ENCODE measurements around the gene CACNA1S. TPM values are rescaled to one million over a fixed set of nuclear protein-coding genes. Genes with fewer than 3 reads are reported as not detected.

Gene CACNA1S
- polyA plus RNA-seq, 1 of the 3 experiments (the other 2 are of a cell fraction) = not detected

DNA sequence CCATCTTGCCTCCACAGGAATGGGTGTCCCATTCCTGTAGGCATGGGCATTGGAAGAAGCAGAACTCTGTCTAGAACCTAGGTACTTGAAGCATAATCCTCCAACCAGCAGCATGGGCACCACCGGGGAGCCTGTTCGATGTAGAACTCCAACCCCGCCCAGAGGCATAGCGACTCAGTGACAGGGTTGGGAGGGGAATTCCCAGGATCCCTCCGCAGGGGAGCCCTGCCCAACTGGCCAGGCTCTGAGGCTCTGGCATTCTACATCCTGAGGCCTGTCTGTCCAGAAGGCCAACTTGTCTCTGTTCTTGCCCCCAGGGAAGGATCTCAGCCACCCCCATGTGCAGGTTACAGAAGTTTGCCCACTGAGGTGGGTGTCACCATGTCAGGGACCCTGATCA is 38.2 kb downstream of the CACNA1S start (continued):
- TF ChIP-seq ZBTB33 (IDR thresholded peaks at IDR 0.05; ENCODE audit: borderline replicate concordance, low read depth) (no peak), EP300 (IDR thresholded peaks at IDR 0.05; ENCODE audit: borderline replicate concordance in 1 of 2, low read depth in 1 of 2, low read length in 1 of 2) (no peak), RCOR1 (IDR thresholded peaks at IDR 0.05; ENCODE audit: low read length) (no peak), RXRA (IDR thresholded peaks at IDR 0.05; ENCODE audit: borderline replicate concordance, low read depth) (no peak), TEAD4 (IDR thresholded peaks at IDR 0.05; ENCODE audit: borderline replicate concordance, insufficient read depth) (no peak)

DNA sequence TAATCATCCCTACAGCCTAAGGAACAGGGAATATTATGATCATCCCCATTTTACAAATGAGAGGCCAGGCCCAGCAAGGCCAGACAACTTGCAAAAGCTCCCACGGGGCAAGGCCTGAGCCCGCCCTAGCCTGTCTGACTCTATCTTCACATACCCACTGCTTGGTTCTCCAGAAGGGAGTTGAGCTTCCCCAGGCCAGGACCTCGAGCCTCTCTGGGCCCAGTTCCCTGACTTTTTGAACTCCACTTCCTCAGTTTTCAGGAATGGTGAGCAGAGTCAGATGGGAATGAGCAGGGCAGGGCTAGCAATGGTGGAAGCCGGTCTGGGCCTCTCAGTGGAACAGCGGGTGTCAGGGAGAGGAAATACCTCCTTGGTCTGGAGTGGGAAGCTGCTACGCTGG is 39.3 kb downstream of the CACNA1S start:
- no peak overlapping the region for H3K4me2 ChIP-seq
- 40% methylated on average over 3 of the region's 6 CpGs for whole genome bisulfite sequencing (ENCODE audit: low lambda C conversion rate)
- H3K27ac ChIP-seq (ENCODE audit: low read depth in 2 of 2, low read length in 1 of 2) = no peak overlapping the region
- H3K79me2 ChIP-seq (ENCODE audit: insufficient read depth) = no peaks in the 10 kb centered on the region
- no peaks in the 10 kb centered on the region for H3K9me3 ChIP-seq
- no peaks in the 10 kb centered on the region for H3K4me1 ChIP-seq (ENCODE audit: control insufficient read depth in 1 of 2, insufficient read depth in 2 of 2, low read depth in 1 of 2, low read length in 1 of 2)
- peaks cover 28% of the 10 kb centered on the region for H3K27me3 ChIP-seq (ENCODE audit: insufficient read depth)
- H3K4me3 ChIP-seq (ENCODE audit: low read depth in 2 of 2, low read length in 1 of 2) = no peak overlapping the region
- H3F3A ChIP-seq (replicated peaks; ENCODE audit: insufficient read depth) = no peaks in the 10 kb centered on the region
- ChIA-PET POLR2A (no interaction called here), CTCF (no interaction called here)
- no peak for TF ChIP-seq YY1 (IDR thresholded peaks at IDR 0.05; ENCODE audit: low read depth)
- H3K36me3 ChIP-seq (replicated peaks in 1 of 2; ENCODE audit: control insufficient read depth in 1 of 2, insufficient read depth in 2 of 2, low read length in 1 of 2) = no peaks in the 10 kb centered on the region
- H2AFZ ChIP-seq (ENCODE audit: low read depth) = no peak overlapping the region
- H3K9me2 ChIP-seq = no peaks in the 10 kb centered on the region
- H4K20me1 ChIP-seq (ENCODE audit: insufficient read depth) = no peaks in the 10 kb centered on the region
- no peak for DNase-seq
- H3K9ac ChIP-seq = no peak overlapping the region

DNA sequence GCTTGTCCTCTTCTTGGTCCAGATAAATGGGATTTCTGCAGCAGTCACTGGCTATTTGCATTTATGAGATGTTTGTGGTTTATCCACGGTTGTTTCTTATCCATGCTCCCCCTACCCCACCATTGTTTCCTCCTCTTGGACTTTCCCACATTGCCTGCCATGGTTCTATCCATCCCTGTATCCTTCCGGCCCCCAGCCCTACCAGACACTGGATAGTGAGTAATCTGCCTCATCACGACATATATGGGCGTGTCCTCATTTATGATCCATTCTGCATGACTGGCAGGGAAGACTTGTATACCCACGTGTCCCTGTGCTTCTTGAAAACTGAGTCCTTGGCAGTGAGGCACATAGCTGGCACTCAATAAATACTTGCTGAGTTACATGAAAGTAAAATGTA is 40.1 kb downstream of the CACNA1S start:
- Histone ChIP-seq H3K4me1 (ENCODE audit: control insufficient read depth in 1 of 2, insufficient read depth in 2 of 2, low read depth in 1 of 2, low read length in 1 of 2) (no peaks in the 10 kb centered on the region), H3K4me2 (no peak overlapping the region), H4K20me1 (ENCODE audit: insufficient read depth) (no peaks in the 10 kb centered on the region), H2AFZ (ENCODE audit: low read depth) (no peak overlapping the region), H3K36me3 (replicated peaks in 1 of 2; ENCODE audit: control insufficient read depth in 1 of 2, insufficient read depth in 2 of 2, low read length in 1 of 2) (no peaks in the 10 kb centered on the region), H3K27ac (ENCODE audit: low read depth in 2 of 2, low read length in 1 of 2) (no peak overlapping the region), H3K27me3 (ENCODE audit: insufficient read depth) (peaks cover 36% of the 10 kb centered on the region), H3K9me2 (no peaks in the 10 kb centered on the region), H3K4me3 (ENCODE audit: low read depth in 2 of 2, low read length in 1 of 2) (no peak overlapping the region), H3F3A (replicated peaks; ENCODE audit: insufficient read depth) (no peaks in the 10 kb centered on the region), H3K9ac (no peak overlapping the region), H3K9me3 (no peaks in the 10 kb centered on the region), H3K79me2 (ENCODE audit: insufficient read depth) (no peaks in the 10 kb centered on the region)
- no peak for TF ChIP-seq POLR2AphosphoS5 (IDR thresholded peaks at IDR 0.05; ENCODE audit: low read depth, low read length)
- no peak for TF ChIP-seq MXI1 (IDR thresholded peaks at IDR 0.05; ENCODE audit: low read depth, low read length)
- TF ChIP-seq TEAD4 (IDR thresholded peaks at IDR 0.05; ENCODE audit: borderline replicate concordance, insufficient read depth) = no peak
- no peak for TF ChIP-seq JUND (IDR thresholded peaks at IDR 0.05)
- TF ChIP-seq RCOR1 (IDR thresholded peaks at IDR 0.05; ENCODE audit: low read length) = no peak
- TF ChIP-seq SIN3A (IDR thresholded peaks at IDR 0.05; ENCODE audit: borderline replicate concordance, low read depth, low read length) = no peak
- TF ChIP-seq ZBTB33 (IDR thresholded peaks at IDR 0.05; ENCODE audit: borderline replicate concordance, low read depth) = no peak
- no peak for TF ChIP-seq IRF3 (IDR thresholded peaks at IDR 0.05; ENCODE audit: low read depth, low read length)
- TF ChIP-seq TAF1 (IDR thresholded peaks at IDR 0.05; ENCODE audit: borderline replicate concordance, low read depth, low read length) = no peak
- no peak for DNase-seq
- 62% methylated on average over 5 of the region's 5 CpGs for WGBS (ENCODE audit: low lambda C conversion rate)
- CTCF ChIA-PET = no interaction called here
- POLR2A ChIA-PET = no interaction called here

All from SK-N-SH (cell line).